Fibroblast of pulmonary artery (primary cell): ENCODE measurements around the gene ZFAND3.

ENCODE experiments used
- DNase-seq: peaks from one replicate; pipeline ENCODE4 v3.0.0-alpha.2; 2010; ENCODE audit warnings: low read depth
- H3K4me3 ChIP-seq: replicated peaks from 2 replicates; pipeline ENCODE4 v1.5.1; 2011; ENCODE audit warnings: low read depth, mild to moderate bottlenecking, control low read depth, low read length, moderate library complexity
- CTCF ChIP-seq: IDR thresholded peaks from 2 replicates; pipeline ENCODE4 v1.5.1; 2011; ENCODE audit warnings: mild to moderate bottlenecking, control low read depth, low read length, inconsistent platforms; ENCODE audit errors: missing control alignments

ZFAND3 gene

DNA sequence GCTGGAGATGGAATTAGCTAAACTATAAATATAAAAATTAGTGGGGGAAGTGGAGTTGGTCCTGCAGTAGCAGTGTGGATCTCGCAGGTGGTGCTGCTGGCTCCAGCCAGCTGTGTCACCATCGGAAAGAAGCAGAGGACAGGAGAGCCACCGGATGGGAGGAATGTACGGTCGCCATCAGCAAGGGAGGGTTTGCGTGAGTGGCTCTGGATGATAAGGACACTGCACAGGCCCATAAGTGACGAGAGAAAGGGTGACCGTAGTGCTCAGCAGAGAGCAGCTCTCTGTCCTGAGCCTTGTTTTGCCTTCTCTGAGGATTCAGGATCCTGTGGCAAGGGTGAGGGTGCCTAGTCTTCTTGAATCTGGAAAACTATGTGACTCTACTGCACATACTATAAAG, 378.7 kb downstream of the ZFAND3 start:
- no peak for DNase-seq
- H3K4me3 ChIP-seq = no peak overlapping the region
- no peak for TF ChIP-seq CTCF
